T-helper 2 cell treated with Interferon-gamma antibody and Interleukin-4, amounts not matched to agents 100 ng/mL and 5 ng/mL, for 36 hours (primary cell): ENCODE data around the gene TMCO4. TPM values are rescaled to one million over a fixed set of nuclear protein-coding genes. Genes with fewer than 3 reads are reported as not detected.

ENCODE experiments used
- intact Hi-C: fragments of 100-400 bp; cut with micrococcal nuclease; formaldehyde crosslinking; loops from one replicate; pipeline ENCODE4 v1.15.1; 2023
- total RNA-seq: library from RNA; stranded (reverse); gene quantifications from 2 replicates; pipeline ENCODE4 v1.2.3, GENCODE V29; 2022

Gene TMCO4
- total RNA-seq, 1 donor from 2014 or later, result 14.7 TPM

GRCh38 chr1:19752083-19752696 lies 47.5 kb downstream of the TMCO4 start:
- intact Hi-C loops, result no loop called here

GRCh38 chr1:19750882-19751276 lies 48.8 kb downstream of the TMCO4 start:
- intact Hi-C loops, result no loop called here

GRCh38 chr1:19750101-19750881 lies 49.4 kb downstream of the TMCO4 start:
- intact Hi-C loops, result no loop called here

GRCh38 chr1:19749685-19750084 lies 50.0 kb downstream of the TMCO4 start:
- intact Hi-C loops, result no loop called here

GRCh38 chr1:19747761-19748160 lies 52.0 kb downstream of the TMCO4 start:
- intact Hi-C loops, result no loop called here

GRCh38 chr1:19744886-19745285 lies 54.8 kb downstream of the TMCO4 start:
- intact Hi-C loops, result no loop called here

- intact Hi-C loops, result no loop called here
Measured at GRCh38 chr1:19744335-19744743, 55.4 kb downstream of the TMCO4 start.

- intact Hi-C loops, result no loop called here
Measured at GRCh38 chr1:19743793-19744192, 55.9 kb downstream of the TMCO4 start.

- intact Hi-C loops, result no loop called here
Measured at GRCh38 chr1:19743180-19743579, 56.5 kb downstream of the TMCO4 start.

GRCh38 chr1:19739628-19740027 lies 60.1 kb downstream of the TMCO4 start:
- intact Hi-C loops, result no loop called here

- intact Hi-C loops, result no loop called here
Measured at GRCh38 chr1:19738669-19739068, 61.0 kb downstream of the TMCO4 start.

- intact Hi-C loops, result no loop called here
Measured at GRCh38 chr1:19738076-19738475, 61.6 kb downstream of the TMCO4 start.

GRCh38 chr1:19737104-19737825 lies 62.5 kb downstream of the TMCO4 start:
- intact Hi-C loops, result no loop called here

GRCh38 chr1:19735440-19736127 lies 64.1 kb downstream of the TMCO4 start:
- intact Hi-C loops, result no loop called here

- intact Hi-C loops, result no loop called here
Measured at GRCh38 chr1:19734472-19734999, 65.2 kb downstream of the TMCO4 start.

- intact Hi-C loops, result no loop called here
Measured at GRCh38 chr1:19734056-19734455, 65.7 kb downstream of the TMCO4 start.

GRCh38 chr1:19733615-19734014 lies 66.1 kb downstream of the TMCO4 start:
- intact Hi-C loops, result no loop called here

GRCh38 chr1:19731311-19731821 lies 68.3 kb downstream of the TMCO4 start:
- intact Hi-C loops, result no loop called here

GRCh38 chr1:19730793-19731192 lies 68.9 kb downstream of the TMCO4 start:
- intact Hi-C loops, result no loop called here

GRCh38 chr1:19730232-19730631 lies 69.5 kb downstream of the TMCO4 start:
- intact Hi-C loops, result no loop called here

GRCh38 chr1:19728413-19729145 lies 71.1 kb downstream of the TMCO4 start:
- intact Hi-C loops, result no loop called here
